Measurements from ENCODE around the gene TMEM39A. TPM values are rescaled to one million over a fixed set of nuclear protein-coding genes. Genes with fewer than 3 reads are reported as not detected.

The TMEM39A gene
- total RNA-seq, 1 donor from 2014 or later = 66.0 TPM

DNA sequence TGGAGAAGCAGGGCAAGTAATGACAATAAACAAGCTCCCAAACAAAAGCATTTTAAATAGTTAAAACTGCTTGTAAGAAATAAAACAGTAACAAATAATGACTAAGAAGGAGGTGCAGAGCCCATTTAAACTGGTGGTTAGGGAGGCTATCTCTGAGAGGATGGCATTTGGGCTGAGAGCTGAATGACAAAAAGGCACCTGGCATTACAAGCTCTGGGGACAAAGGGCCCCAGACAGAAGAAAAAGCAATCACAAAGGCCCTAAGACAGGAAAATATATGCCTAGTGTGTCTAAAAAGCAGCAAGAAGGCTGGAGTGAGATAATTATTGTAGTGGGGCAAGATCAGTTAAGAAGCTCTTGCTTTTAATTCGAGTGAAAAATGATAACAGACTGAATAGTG, 9.6 kb downstream of the TMEM39A start:
- H3K4me3 Mint-ChIP-seq = no peak overlapping the region
- peaks cover 31% of the 10 kb centered on the region for H3K36me3 Mint-ChIP-seq
- no peak for DNase-seq (ENCODE audit: extremely low spot score, unreplicated experiment)
- no peaks in the 10 kb centered on the region for H3K9me3 Mint-ChIP-seq
- no peaks in the 10 kb centered on the region for H3K4me1 Mint-ChIP-seq (ENCODE audit: unreplicated experiment)
- no peak for TF ChIP-seq CTCF (conservative IDR thresholded peaks at IDR 0.05)
- H3K27me3 Mint-ChIP-seq = no peaks in the 10 kb centered on the region
- H3K27ac Mint-ChIP-seq = no peak overlapping the region

- Mint-ChIP-seq H3K4me3 (no peak overlapping the region), H3K9me3 (peaks cover 4% of the 10 kb centered on the region), H3K36me3 (peaks cover 59% of the 10 kb centered on the region), H3K27ac (no peak overlapping the region), H3K27me3 (no peaks in the 10 kb centered on the region), H3K4me1 (ENCODE audit: unreplicated experiment) (no peaks in the 10 kb centered on the region)
- DNase-seq (ENCODE audit: extremely low spot score, unreplicated experiment) = no peak
- no peak for TF ChIP-seq CTCF (conservative IDR thresholded peaks at IDR 0.05)
These were observed 18.8 kb downstream of the TMEM39A start for GRCh38 chr3:119444590-119444989.

DNA sequence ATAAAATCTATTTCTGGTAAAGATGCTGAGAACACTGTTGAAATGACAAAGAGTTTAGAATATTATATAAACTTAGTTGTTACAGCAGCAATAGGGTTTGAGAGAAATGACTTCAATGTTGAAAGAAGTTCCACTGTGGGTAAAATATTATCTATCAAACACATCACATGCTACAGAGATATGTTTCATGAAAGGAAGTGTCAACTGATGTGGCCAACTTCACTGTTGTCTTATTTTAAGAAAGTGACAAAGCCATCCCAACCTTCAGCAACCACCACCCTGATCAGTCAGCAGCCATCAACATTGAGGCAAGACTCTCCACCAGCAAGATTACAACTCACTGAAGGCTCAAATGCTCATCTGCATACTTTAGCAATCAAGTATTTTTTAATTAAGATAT, 20.2 kb downstream of the TMEM39A start:
- no peak for TF ChIP-seq CTCF (conservative IDR thresholded peaks at IDR 0.05)
- peaks cover 64% of the 10 kb centered on the region for H3K36me3 Mint-ChIP-seq
- no peaks in the 10 kb centered on the region for H3K4me1 Mint-ChIP-seq (ENCODE audit: unreplicated experiment)
- H3K27me3 Mint-ChIP-seq = no peaks in the 10 kb centered on the region
- peaks cover 4% of the 10 kb centered on the region for H3K9me3 Mint-ChIP-seq
- no peak for DNase-seq (ENCODE audit: extremely low spot score, unreplicated experiment)
- no peak overlapping the region for H3K27ac Mint-ChIP-seq
- no peak overlapping the region for H3K4me3 Mint-ChIP-seq

- peaks cover 4% of the 10 kb centered on the region for H3K9me3 Mint-ChIP-seq
- H3K27ac Mint-ChIP-seq = no peak overlapping the region
- no peaks in the 10 kb centered on the region for H3K27me3 Mint-ChIP-seq
- DNase-seq (ENCODE audit: extremely low spot score, unreplicated experiment) = no peak
- no peaks in the 10 kb centered on the region for H3K4me1 Mint-ChIP-seq (ENCODE audit: unreplicated experiment)
- TF ChIP-seq CTCF (conservative IDR thresholded peaks at IDR 0.05) = no peak
- peaks cover 78% of the 10 kb centered on the region for H3K36me3 Mint-ChIP-seq
- H3K4me3 Mint-ChIP-seq = no peak overlapping the region
These were observed 25.6 kb downstream of the TMEM39A start for GRCh38 chr3:119437691-119438258.

DNA sequence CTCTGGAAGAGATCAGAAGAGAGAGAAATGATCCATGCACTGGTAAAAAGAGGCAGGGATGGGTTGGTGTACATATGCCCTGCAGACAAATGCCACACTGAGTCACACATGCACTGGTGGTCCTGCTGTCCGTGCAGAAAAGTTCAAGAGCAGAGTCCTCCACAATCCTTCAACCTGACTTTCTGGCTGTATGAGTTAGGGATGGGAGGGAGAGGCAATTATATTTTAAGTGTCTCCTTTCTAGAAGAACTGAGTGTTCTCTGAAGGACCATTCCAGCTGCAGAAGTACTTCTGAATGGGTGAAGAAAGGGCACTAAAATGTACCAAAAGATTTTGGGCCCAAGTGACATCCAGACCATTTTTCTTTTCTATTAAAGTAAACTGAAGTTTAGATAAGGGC, 26.4 kb downstream of the TMEM39A start:
- H3K4me3 Mint-ChIP-seq = no peak overlapping the region
- peaks cover 74% of the 10 kb centered on the region for H3K36me3 Mint-ChIP-seq

More for the DNA sequence above, 26.4 kb downstream of the TMEM39A start:
- no peak for TF ChIP-seq CTCF (conservative IDR thresholded peaks at IDR 0.05)
- no peak overlapping the region for H3K27ac Mint-ChIP-seq
- no peaks in the 10 kb centered on the region for H3K27me3 Mint-ChIP-seq
- H3K4me1 Mint-ChIP-seq (ENCODE audit: unreplicated experiment) = no peaks in the 10 kb centered on the region
- no peak for DNase-seq (ENCODE audit: extremely low spot score, unreplicated experiment)
- H3K9me3 Mint-ChIP-seq = no peaks in the 10 kb centered on the region
